HEK293 (cell line): Measurements from ENCODE around the gene RBM4B.

Source experiments
- ATF2 ChIP-seq: fragments of 450-650 bp; formaldehyde crosslinking; IDR thresholded peaks from 2 replicates; pipeline ENCODE4 v1.5.1; 2016; ENCODE audit warnings: missing biosample characterization, missing genetic modification characterization, low read depth
- EGR2 ChIP-seq: fragments of 450-650 bp; formaldehyde crosslinking; IDR thresholded peaks from 2 replicates; pipeline ENCODE4 v1.5.1; 2016; ENCODE audit warnings: low read depth, missing biosample characterization, missing genetic modification characterization
- GLIS2 ChIP-seq: fragments of 450-650 bp; formaldehyde crosslinking; IDR thresholded peaks from 2 replicates; pipeline ENCODE4 v1.5.1; 2016; ENCODE audit warnings: missing biosample characterization, missing genetic modification characterization
- HOXC10 ChIP-seq: sonication (generic); formaldehyde crosslinking; IDR thresholded peaks from 2 replicates; pipeline ENCODE4 v1.8.1; 2023; ENCODE audit warnings: mild to moderate bottlenecking, missing genetic modification reagents
- KLF10 ChIP-seq: fragments of 450-650 bp; IDR thresholded peaks from 2 replicates; pipeline ENCODE4 v1.5.1; 2018; ENCODE audit warnings: missing biosample characterization, mild to moderate bottlenecking, missing genetic modification characterization
- KLF17 ChIP-seq: fragments of 450-650 bp; formaldehyde crosslinking; IDR thresholded peaks from 2 replicates; pipeline ENCODE4 v1.5.1; 2016; ENCODE audit warnings: missing biosample characterization, missing genetic modification characterization
- KLF7 ChIP-seq: fragments of 450-650 bp; formaldehyde crosslinking; IDR thresholded peaks from 2 replicates; pipeline ENCODE4 v1.5.1; 2016; ENCODE audit warnings: missing biosample characterization, missing genetic modification characterization, borderline replicate concordance
- KLF9 ChIP-seq: fragments of 450-650 bp; formaldehyde crosslinking; IDR thresholded peaks from 2 replicates; pipeline ENCODE4 v1.5.1; 2016; ENCODE audit warnings: missing biosample characterization, missing genetic modification characterization, low read depth
- PATZ1 ChIP-seq: fragments of 450-650 bp; formaldehyde crosslinking; IDR thresholded peaks from 2 replicates; pipeline ENCODE4 v1.5.1; 2016; ENCODE audit warnings: missing biosample characterization, missing genetic modification characterization
- SP3 ChIP-seq: fragments of 450-650 bp; formaldehyde crosslinking; IDR thresholded peaks from 2 replicates; pipeline ENCODE4 v1.5.1; 2016; ENCODE audit warnings: missing biosample characterization, missing genetic modification characterization
- TRIM28 ChIP-seq: IDR thresholded peaks from 2 replicates; pipeline ENCODE4 v1.6.1; 2011; ENCODE audit warnings: low read length, control low read depth, borderline replicate concordance
- YY1 ChIP-seq: fragments of 450-650 bp; formaldehyde crosslinking; IDR thresholded peaks from 2 replicates; pipeline ENCODE4 v1.5.1; 2018; ENCODE audit warnings: missing biosample characterization, missing genetic modification characterization
- ZBTB7A ChIP-seq: fragments of 450-650 bp; formaldehyde crosslinking; IDR thresholded peaks from 2 replicates; pipeline ENCODE4 v1.5.1; 2016; ENCODE audit warnings: low read depth, missing biosample characterization, missing genetic modification characterization
- ZFHX2 ChIP-seq: fragments of 450-650 bp; formaldehyde crosslinking; conservative IDR thresholded peaks from 2 replicates; pipeline ENCODE4 v1.5.1; 2016; ENCODE audit warnings: missing biosample characterization, missing genetic modification characterization
- ZFP37 ChIP-seq: fragments of 450-650 bp; formaldehyde crosslinking; IDR thresholded peaks from 2 replicates; pipeline ENCODE4 v1.5.1; 2016; ENCODE audit warnings: missing biosample characterization, missing genetic modification characterization
- ZNF202 ChIP-seq: fragments of 450-650 bp; formaldehyde crosslinking; IDR thresholded peaks from 2 replicates; pipeline ENCODE4 v1.5.1; 2016; ENCODE audit warnings: missing biosample characterization, missing genetic modification characterization, borderline replicate concordance
- ZNF391 ChIP-seq: fragments of 450-650 bp; formaldehyde crosslinking; IDR thresholded peaks from 2 replicates; pipeline ENCODE4 v1.5.1; 2016; ENCODE audit warnings: low read depth, missing biosample characterization, missing genetic modification characterization, borderline replicate concordance
- ZNF449 ChIP-seq: fragments of 450-650 bp; formaldehyde crosslinking; IDR thresholded peaks from 2 replicates; pipeline ENCODE4 v1.5.1; 2017; ENCODE audit warnings: missing biosample characterization, mild to moderate bottlenecking, missing genetic modification characterization, moderate library complexity
- ZNF513 ChIP-seq: fragments of 450-650 bp; IDR thresholded peaks from 2 replicates; pipeline ENCODE4 v1.5.1; 2018; ENCODE audit warnings: missing biosample characterization, missing genetic modification characterization
- ZNF571 ChIP-seq: fragments of 450-650 bp; formaldehyde crosslinking; IDR thresholded peaks from 2 replicates; pipeline ENCODE4 v1.5.0; 2017; ENCODE audit warnings: missing biosample characterization, missing genetic modification characterization
- ZNF600 ChIP-seq: fragments of 450-650 bp; formaldehyde crosslinking; IDR thresholded peaks from 2 replicates; pipeline ENCODE4 v1.5.1; 2016; ENCODE audit warnings: missing biosample characterization, missing genetic modification characterization
- ZNF629 ChIP-seq: fragments of 450-650 bp; formaldehyde crosslinking; IDR thresholded peaks from 2 replicates; pipeline ENCODE4 v1.5.1; 2017; ENCODE audit warnings: missing biosample characterization, missing genetic modification characterization
- ZNF843 ChIP-seq: fragments of 450-650 bp; formaldehyde crosslinking; IDR thresholded peaks from 2 replicates; pipeline ENCODE4 v1.5.1; 2016; ENCODE audit warnings: missing biosample characterization, missing genetic modification characterization
- ZSCAN30 ChIP-seq: fragments of 450-650 bp; IDR thresholded peaks from 2 replicates; pipeline ENCODE4 v1.5.1; 2018; ENCODE audit warnings: missing biosample characterization, mild to moderate bottlenecking, missing genetic modification characterization, moderate library complexity
- ZSCAN5A ChIP-seq: fragments of 450-650 bp; formaldehyde crosslinking; IDR thresholded peaks from 2 replicates; pipeline ENCODE4 v1.5.1; 2016; ENCODE audit warnings: missing biosample characterization, missing genetic modification characterization
- ZXDB ChIP-seq: fragments of 450-650 bp; formaldehyde crosslinking; IDR thresholded peaks from 2 replicates; pipeline ENCODE4 v1.5.1; 2016; ENCODE audit warnings: missing biosample characterization, missing genetic modification characterization

The RBM4B gene

GRCh38 chr11:66616379-66617154 is 61.1 kb downstream of the RBM4B start, which contains the start of gene RBM14 (continued):
- TF ChIP-seq ZFP37 (tag by site-specific recombination) (peak; percentile 84), KLF9 (tag by site-specific recombination) (peak; percentile 90), GLIS2 (tag by site-specific recombination) (peak; percentile 77), ZNF449 (tag by site-specific recombination) (peak; percentile 69; the same call in 1 of the 2 replicates), KLF10 (0 out of 2 replicates have a peak, but pooled peaks have one; percentile 54), ZNF600 (peak; percentile 88), ZBTB7A (no peak), HOXC10 (no peak; the same call in 1 of the 2 replicates), YY1 (tag by site-specific recombination) (0 out of 2 replicates have a peak, but pooled peaks have one; percentile 54), KLF7 (tag by site-specific recombination) (0 out of 2 replicates have a peak, but pooled peaks have one; percentile 30), ZNF391 (tag by site-specific recombination) (peak; percentile 79; the same call in 1 of the 2 replicates), ATF2 (tag by site-specific recombination) (0 out of 2 replicates have a peak, but pooled peaks have one; percentile 7), ZNF571 (tag by site-specific recombination) (no peak), PATZ1 (peak; percentile 93), ZSCAN5A (peak; percentile 65; the same call in 1 of the 2 replicates), ZSCAN30 (tag by site-specific recombination) (0 out of 2 replicates have a peak, but pooled peaks have one; percentile 37), EGR2 (peak; percentile 19; the same call in 1 of the 2 replicates), KLF17 (peak; percentile 21; the same call in 1 of the 2 replicates), ZNF513 (tag by site-specific recombination) (no peak), ZNF202 (tag by site-specific recombination) (no peak), SP3 (tag by site-specific recombination) (peak; percentile 79), ZFHX2 (tag by site-specific recombination) (peak; percentile 83; the same call in 1 of the 2 replicates), TRIM28 (peak; percentile 42; the same call in 1 of the 2 replicates), ZXDB (peak; percentile 44), ZNF629 (tag by site-specific recombination) (peak; percentile 85), ZNF843 (tag by site-specific recombination) (0 out of 2 replicates have a peak, but pooled peaks have one; percentile 9)
